Activated CD4-positive, CD25-positive, alpha-beta regulatory T cell treated with anti-CD3 and anti-CD28 coated beads, Interleukin-2, amount 50 U/mL, for 24 hours (primary cell): ENCODE measurements around the gene UCP3.

Experiments used
- ATAC-seq, 2 donors: fragments of 150-1000 bp; cut with Tn5 transposase; one replicate each; pipeline ENCODE4 v1.10.0; 2021; ENCODE audit warnings: mild to moderate bottlenecking in 1 of 2, moderate library complexity in 1 of 2

Gene UCP3

DNA sequence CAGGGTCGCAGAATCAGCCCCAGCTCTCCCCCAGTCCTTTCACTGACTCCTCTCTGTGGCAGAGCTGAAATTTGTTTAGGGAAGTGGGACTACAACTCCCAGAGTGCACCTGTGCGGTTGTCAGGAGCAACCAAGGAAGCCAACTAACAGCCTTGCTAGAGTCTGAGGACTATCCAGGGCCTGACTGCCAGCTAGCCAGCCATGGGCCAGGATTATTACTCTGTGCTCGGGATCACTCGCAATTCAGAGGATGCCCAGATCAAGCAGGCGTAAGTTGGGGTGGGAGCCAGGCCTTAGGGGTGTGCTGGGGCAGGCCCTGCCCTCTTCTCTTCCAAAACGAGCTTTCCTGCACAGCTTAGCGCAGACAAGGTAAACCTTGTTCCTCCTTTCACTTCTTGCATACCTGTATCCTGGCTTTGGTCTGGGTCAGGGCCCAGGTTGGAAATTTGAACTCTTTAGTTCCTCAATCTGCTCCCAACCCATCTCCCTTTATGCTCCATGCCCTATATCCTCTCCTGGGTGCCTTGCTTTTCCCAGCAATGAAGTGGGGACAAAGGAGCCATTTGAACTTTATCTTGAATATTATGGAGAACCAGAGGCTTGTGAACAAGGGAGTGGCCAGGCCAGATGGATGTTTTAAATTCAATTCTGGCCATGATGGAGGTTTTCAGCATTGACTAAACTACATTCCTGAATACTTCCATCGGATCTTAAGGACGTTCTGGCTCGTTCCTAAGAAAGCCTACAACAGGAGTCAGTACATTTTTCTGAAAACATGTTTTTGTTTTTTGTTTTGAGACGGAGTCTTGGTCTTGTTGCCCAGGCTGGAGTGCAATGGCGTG lies 57.8 kb downstream of the UCP3 start, which contains the start of gene DNAJB13:
DNAJB13 (plus strand) TSS at position 158 of the 842 bp plus-strand sequence; CDS start at position 202, 44 bp downstream.
- ATAC-seq, result no peak
